Lung (tissue), 12 donors: ENCODE data around the gene ADGRG6. TPM values are rescaled to one million over a fixed set of nuclear protein-coding genes. Genes with fewer than 3 reads are reported as not detected.
"Not testable (repeated sequence)": the region's sequence is repeated elsewhere in the genome, so short reads cannot be mapped to it uniquely, and the experiment has no call there.

Source experiments
- ATAC-seq: fragments of 200-7000 bp; cut with Tn5 transposase; one replicate; pipeline ENCODE4 v1.9.1; 2020; ENCODE audit warnings: moderate number of reproducible peaks; ENCODE audit not compliant: insufficient read depth, low FRiP score
- DNase-seq, 3 donors: peaks; one replicate each; pipeline ENCODE4 v3.0.0-alpha.2; 2013 to 2017
- H3K27ac ChIP-seq, 2 donors: one replicate each; pipeline ENCODE4 v1.5.1; 2013; ENCODE audit warnings: mild to moderate bottlenecking in 2 of 2, moderate library complexity in 2 of 2, control low read depth in 1 of 2, inconsistent platforms in 1 of 2, low read depth in 1 of 2, low read length in 1 of 2
- H3K27me3 ChIP-seq, 3 donors: one replicate each; pipeline ENCODE4 v1.5.1; 2013; ENCODE audit warnings: low read length in 2 of 3; ENCODE audit not compliant: control insufficient read depth in 3 of 3, insufficient read depth in 3 of 3
- H3K36me3 ChIP-seq, 4 donors: one replicate each; pipeline ENCODE4 v1.5.1; 2013; ENCODE audit warnings: low read length in 4 of 4, mild to moderate bottlenecking in 1 of 4, moderate library complexity in 1 of 4; ENCODE audit not compliant: control insufficient read depth in 4 of 4, insufficient read depth in 4 of 4
- H3K4me1 ChIP-seq, 5 donors: one replicate each; pipeline ENCODE4 v1.5.1; 2013; ENCODE audit warnings: low read length in 5 of 5, mild to moderate bottlenecking in 2 of 5, moderate library complexity in 1 of 5; ENCODE audit not compliant: control insufficient read depth in 5 of 5, insufficient read depth in 5 of 5
- H3K4me3 ChIP-seq: one replicate; pipeline ENCODE4 v1.5.1; 2013; ENCODE audit warnings: mild to moderate bottlenecking, control low read depth, moderate library complexity
- H3K9ac ChIP-seq, 2 donors: one replicate each; pipeline ENCODE4 v1.5.1; 2013; ENCODE audit warnings: low read length in 2 of 2, control low read depth in 1 of 2; ENCODE audit not compliant: insufficient read depth in 1 of 2
- H3K9me3 ChIP-seq, 4 donors: one replicate each; pipeline ENCODE4 v1.5.1; 2013; ENCODE audit warnings: low read length in 3 of 4, mild to moderate bottlenecking in 1 of 4, moderate library complexity in 1 of 4; ENCODE audit not compliant: control insufficient read depth in 4 of 4, insufficient read depth in 3 of 4
- CTCF ChIP-seq: IDR thresholded peaks from 2 replicates; pipeline ENCODE4 v1.5.1; 2012; ENCODE audit warnings: mild to moderate bottlenecking; ENCODE audit errors: control extremely low read depth, extremely low read depth
- WGBS, 2 donors: extraction: QIAGEN DNeasy Blood & Tissue Kit; methylation state at CpG; one replicate each; pipeline ENCODE4 v1.1.7; 2013; 5-methylcytosine and 5-hydroxymethylcytosine counted together
- polyA plus RNA-seq, 2 donors: library from polyadenylated mRNA; stranded (reverse); fragments of 200-250 nt; gene quantifications; one replicate each; pipeline ENCODE4 v1.2.1, GENCODE V29; 2013
- total RNA-seq, 2 donors: library from RNA; depleted of rRNA in 1 of 2; stranded (reverse); fragments of >200 nt in 1 of 2; gene quantifications; one replicate each; pipeline ENCODE4 v1.2.1, GENCODE V29; 2014 to 2021
- donor health status: control.
- donor health status: control.
- donor health status: Bipolar disorder and iron deficiency.
- donor health status: healthy.
- donor health status: DM: yes; HTN: yes; CAD: no.

Gene ADGRG6
- total and polyA plus RNA-seq, 4 donors, result 6.4 to 177 (median 12.9) TPM

DNA sequence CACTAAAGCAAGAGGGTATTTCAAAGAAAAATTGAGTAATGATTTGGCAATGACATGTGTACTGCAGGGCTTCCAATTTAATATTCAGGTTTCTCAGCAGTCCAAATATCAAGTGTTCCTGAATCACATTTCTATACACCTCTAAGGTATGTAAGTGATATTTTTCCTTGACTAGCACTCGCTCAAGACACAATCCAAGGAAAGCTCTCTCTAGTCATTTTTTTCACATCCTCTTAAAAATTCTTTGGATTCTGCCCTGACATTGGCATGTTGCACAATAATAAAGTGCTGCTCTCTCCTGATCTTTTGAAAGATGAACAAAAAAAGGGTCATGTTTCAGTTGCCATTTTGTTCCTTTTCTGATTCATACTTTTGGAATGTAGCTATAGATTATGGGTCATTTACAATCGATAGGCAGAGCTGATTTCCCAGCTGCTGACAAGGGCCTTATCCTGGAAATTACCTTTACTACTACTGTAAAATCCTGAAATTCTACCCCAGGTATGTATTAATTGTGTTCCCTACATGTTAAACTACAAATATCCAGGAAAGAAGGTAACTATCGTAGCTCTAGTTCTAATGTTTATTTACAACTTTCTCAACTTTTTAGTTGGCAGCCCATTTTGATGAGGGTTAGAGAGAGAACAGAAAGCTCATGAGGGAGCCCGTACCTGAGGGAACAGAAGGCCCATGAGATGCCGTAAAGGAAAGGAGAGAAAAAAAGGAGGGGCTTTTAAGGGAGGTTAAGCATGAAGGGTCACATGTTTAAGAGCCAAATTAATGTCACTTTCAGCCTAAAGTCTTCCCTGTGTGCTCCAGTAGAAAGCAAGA is 22.2 kb upstream of the ADGRG6 start:
- no peaks in the 10 kb centered on the region for H3K36me3 ChIP-seq
- no peak for TF ChIP-seq CTCF
- DNase-seq, result no peak

GRCh38 chr6:142280265-142280664 is 21.5 kb upstream of the ADGRG6 start:
- H3K36me3 ChIP-seq, result no peaks in the 10 kb centered on the region
- H3K9me3 ChIP-seq, result peaks cover 0 to 5% (median 0%) of the 10 kb centered on the region in 4 donors
- WGBS, 2 donors, result 82 to 86% methylated on average over 1 of the region's 1 CpG
- no peaks in the 10 kb centered on the region for H3K27me3 ChIP-seq
- H3K4me3 ChIP-seq, result no peak overlapping the region
- no peak for ATAC-seq
- no peaks in the 10 kb centered on the region for H3K4me1 ChIP-seq
- DNase-seq, result no peak
- no peak for TF ChIP-seq CTCF
- H3K27ac ChIP-seq, result no peak overlapping the region
- no peak overlapping the region for H3K9ac ChIP-seq

More for the DNA sequence above, 22.2 kb upstream of the ADGRG6 start:
- Histone ChIP-seq H3K27ac (no peak overlapping the region), H3K27me3 (no peaks in the 10 kb centered on the region), H3K4me1 (no peaks in the 10 kb centered on the region), H3K9me3 (peaks cover 0 to 5% (median 0%) of the 10 kb centered on the region in 4 donors), H3K4me3 (no peak overlapping the region), H3K9ac (no peak overlapping the region)
- 70 to 84% methylated on average over 5 of the region's 5 CpGs for WGBS, 2 donors
- ATAC-seq, result no peak

DNA sequence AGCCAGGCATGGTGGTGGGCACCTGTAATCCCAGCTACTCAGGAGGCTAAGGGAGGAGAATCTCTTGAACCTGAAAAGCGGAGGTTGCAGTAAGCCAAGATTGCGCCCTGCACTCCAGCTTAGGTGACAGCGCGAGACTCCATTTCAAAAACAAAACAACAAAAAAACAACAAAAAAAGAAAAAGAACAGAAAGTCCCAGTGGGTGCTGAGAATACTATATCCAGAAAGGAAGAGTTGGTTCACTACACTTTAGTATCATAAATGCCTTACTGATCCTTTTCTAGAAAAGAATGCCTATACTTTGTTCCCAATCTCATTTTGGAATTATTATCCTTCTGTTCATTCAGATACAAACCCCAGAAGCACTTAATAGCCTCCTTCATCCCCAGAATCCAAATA is 20.9 kb upstream of the ADGRG6 start:
- H3K9ac ChIP-seq, result no peak overlapping the region
- WGBS, 2 donors, result 97 to 100% methylated on average over 4 of the region's 4 CpGs
- peaks cover 0 to 5% (median 0%) of the 10 kb centered on the region in 4 donors for H3K9me3 ChIP-seq
- H3K4me3 ChIP-seq, result no peak overlapping the region
- TF ChIP-seq CTCF, result no peak
- no peaks in the 10 kb centered on the region for H3K4me1 ChIP-seq
- H3K27ac ChIP-seq, result no peak overlapping the region
- H3K36me3 ChIP-seq, result no peaks in the 10 kb centered on the region
- no peak for ATAC-seq
- H3K27me3 ChIP-seq, result no peaks in the 10 kb centered on the region
- DNase-seq, result no peak

GRCh38 chr6:142283138-142283537 is 18.7 kb upstream of the ADGRG6 start:
- not testable (repeated sequence) for H3K4me3 ChIP-seq, H3K9ac ChIP-seq, H3K4me1 ChIP-seq, H3K36me3 ChIP-seq, H3K27ac ChIP-seq, H3K27me3 ChIP-seq, H3K9me3 ChIP-seq, ATAC-seq, DNase-seq
- 97 to 99% methylated on average over 2 of the region's 4 CpGs for WGBS, 2 donors
